ENCODE measurements around the gene PRRX2.
"Not testable (repeated sequence)": the region's sequence is repeated elsewhere in the genome, so short reads cannot be mapped to it uniquely, and the experiment has no call there.

PRRX2 gene

GRCh38 chr9:129665389-129665775 is at the start of gene PRRX2:
Gene PRRX2 (plus strand): TSS chr9:129665647. CDS start chr9:129665868, 221 bp downstream.
- DNase-seq: peak in 3 of 4 experiments; percentile 3 to 18 (median 7)

DNA sequence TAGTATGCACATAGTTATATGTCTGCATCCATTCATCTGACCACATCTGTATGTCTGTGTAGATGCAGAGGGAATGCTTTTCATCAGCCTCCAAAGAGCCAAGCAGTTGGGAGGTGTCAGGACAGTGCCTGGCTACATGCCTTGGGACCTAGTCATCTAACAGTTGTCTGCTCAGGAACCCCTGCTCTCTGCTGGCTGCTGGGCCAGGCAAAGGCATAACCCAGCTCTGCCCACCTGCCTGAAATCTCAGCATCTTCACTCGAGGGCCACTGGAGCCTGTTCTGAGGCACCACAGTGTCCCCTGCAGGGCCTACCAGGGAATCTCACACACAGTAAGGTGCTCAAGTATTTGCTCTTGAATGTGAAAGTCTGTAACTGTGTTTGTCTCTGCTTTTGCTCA is 48.3 kb upstream of the PRRX2 start:
- no peak for DNase-seq

DNA sequence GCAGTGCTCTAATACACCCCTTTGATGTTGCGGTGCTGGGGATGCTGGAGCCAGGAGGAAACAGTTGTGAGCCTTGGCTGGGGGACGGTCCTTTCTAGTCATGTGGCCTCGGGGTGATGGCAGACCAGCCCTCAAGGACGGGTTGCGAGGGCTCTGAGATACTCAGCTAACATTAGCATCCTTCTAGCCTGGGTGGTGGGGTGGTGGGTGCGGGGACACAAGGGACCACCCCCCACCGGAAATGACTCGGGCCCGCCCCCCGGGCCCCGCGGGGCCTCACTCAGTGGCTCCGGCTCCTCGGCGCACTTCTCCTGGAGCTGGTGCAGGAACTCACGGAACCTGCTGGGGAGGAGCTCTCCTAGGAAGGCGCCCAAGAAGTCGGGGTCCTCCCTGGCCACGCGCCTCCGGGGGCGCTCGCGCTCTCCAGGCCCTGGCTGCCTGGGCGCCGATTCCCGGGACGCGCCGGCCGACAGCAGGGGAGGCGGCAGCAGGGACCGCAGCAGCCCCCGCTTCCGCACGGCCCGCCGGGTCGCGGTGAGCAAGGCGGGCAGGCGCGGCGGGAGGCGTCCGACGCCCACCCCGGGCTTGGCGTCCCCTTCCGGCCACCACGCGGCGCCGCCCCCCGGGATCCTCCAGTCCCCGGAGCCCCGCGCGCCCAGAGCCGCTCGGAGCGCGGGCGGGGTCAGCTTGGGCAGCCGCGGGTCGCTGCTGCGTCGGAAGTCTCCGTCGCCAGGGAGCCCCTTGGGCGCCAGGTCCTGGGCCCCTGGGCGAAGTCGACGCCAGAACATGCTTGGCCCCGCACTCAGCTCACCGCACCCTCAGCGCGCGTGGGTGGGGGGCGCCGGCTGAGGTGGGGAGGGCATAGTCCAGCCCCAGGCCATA is 45.4 kb upstream of the PRRX2 start:
- DNase-seq: no peak

DNA sequence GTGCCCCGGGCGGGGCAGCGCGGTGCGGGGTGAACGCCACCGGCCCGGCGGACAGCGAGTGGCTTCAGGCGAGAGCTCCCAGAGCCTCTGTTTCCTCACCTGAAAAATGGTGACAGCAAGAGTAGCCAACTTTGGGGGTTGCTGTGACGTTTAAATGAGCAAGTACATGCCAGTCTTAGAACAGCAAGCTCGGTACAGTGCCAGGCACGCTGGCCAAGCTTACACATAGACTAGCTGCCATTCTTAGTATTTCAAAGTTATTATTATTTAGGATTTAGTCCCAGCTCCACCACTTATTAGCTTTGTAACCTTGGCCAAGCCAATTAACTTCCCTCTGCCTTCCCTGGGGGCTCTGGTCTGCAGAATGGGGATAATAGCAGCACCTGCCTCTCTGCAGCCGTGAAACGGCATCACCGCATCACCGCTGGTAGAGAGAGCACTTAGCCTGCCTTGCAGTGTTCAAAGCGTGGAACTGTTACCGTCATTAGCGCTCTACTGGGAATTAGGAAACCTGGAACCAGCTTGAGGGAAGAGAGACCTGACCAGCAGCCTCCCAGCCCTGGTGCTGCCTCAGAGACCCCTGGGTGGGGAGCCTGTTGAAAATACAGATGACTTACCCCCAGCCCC is 44.7 kb upstream of the PRRX2 start, which contains the start of gene C9orf50:
Gene C9orf50 (minus strand): TSS at position 433 of the 627 bp plus-strand sequence. CDS start 527 bp downstream, outside the sequence.
- DNase-seq: no peak

GRCh38 chr9:129623331-129623730 is 42.1 kb upstream of the PRRX2 start:
- DNase-seq: no peak

GRCh38 chr9:129624168-129624759 is 41.2 kb upstream of the PRRX2 start:
- peak; percentile 28 to 69 (median 54) for DNase-seq

DNA sequence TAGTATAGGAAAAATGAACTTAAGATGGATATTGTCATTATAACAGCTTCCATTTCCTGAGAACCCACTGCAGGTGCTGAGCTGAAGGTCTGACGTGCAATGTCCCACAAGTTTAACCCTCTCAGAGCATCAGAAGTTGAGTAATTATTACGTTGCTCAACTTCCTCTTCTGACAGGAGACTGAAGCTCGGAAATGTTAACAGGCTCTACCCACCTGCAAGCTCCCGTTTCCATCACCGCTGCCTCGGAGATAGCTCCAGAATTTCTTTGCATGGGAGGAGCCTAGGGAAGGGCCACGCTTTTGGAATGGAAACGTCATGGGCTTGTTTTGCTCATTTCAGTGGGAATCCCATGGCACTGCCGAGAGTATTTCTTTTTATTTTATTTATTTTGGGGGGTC is 40.5 kb upstream of the PRRX2 start:
- DNase-seq: no peak

DNA sequence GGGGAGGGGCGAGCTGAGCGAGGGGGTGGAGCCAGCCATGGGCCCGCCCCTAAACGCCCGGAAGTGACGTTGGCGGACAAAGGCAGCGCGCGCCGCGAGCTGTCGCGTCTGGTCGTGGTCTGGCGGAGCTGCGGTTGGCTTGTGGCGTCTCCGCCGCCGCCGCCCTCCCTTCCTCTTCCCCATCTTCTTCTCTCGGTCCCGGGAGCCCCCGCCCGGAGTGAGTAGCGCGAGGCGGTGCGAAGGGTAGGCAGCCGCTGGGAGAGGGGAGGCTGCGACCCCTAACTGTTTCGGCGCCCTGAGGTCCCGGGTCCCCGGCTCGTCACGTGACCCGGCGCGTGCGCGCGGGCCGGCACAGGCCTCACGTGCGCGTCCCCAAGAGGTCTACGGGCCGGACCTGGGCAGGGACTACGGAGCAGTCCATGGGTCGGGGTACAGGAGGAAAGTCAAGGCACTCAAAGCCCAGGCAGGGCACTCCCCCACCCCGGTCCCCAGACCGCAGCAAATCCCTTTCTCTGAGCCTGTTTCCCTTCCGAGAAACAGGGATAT is 39.3 kb upstream of the PRRX2 start, which contains the start of gene NTMT1:
Gene NTMT1 (plus strand): TSS at position 85 of the 546 bp plus-strand sequence. CDS start 6,541 bp downstream, outside the sequence.
- DNase-seq: peak; percentile 89 to 90 (median 89)

GRCh38 chr9:129626625-129627284 is 38.7 kb upstream of the PRRX2 start:
- DNase-seq: no peak

DNA sequence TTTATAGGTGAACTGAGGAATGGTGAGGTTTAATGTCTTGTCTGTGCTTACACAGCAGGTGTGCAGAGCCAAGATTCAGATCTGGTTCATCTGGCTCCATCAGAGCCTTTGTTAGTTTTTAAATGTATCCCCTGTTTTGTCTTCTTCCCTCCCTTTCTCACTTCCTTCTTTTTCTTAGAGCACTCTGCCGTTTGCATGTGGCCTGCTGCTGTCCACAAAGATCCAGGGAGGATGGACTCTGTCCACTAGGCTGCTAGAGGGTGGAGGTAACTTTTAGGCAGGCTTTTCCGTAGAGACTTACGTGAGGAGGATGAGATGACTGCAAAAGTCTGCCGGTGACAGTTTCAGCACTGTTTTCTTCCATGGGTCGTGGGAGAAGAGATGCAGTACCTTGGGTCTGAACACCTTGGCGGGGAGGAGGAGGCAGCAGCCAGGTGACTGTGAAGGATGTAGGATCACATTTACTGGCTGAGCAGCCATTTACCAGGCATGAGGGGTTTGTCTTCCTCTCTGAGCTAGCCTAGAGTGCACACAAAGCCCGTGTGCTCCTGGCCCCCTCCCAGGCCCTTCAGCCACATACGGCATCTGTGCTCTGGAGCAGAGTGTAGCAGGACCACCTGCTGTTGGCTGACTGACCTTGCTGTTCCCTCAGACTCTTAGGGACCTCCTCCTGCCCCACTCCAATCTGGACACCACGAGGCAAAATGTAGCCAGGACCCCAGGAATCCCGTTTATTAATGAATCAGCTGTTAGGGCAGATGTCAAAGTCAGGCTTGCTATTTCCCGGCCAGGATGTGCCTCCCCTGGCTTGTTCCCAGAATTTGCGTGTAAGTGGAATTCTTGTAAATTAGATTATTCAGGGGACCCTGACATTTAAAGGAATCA is 37.6 kb upstream of the PRRX2 start:
- DNase-seq: no peak

DNA sequence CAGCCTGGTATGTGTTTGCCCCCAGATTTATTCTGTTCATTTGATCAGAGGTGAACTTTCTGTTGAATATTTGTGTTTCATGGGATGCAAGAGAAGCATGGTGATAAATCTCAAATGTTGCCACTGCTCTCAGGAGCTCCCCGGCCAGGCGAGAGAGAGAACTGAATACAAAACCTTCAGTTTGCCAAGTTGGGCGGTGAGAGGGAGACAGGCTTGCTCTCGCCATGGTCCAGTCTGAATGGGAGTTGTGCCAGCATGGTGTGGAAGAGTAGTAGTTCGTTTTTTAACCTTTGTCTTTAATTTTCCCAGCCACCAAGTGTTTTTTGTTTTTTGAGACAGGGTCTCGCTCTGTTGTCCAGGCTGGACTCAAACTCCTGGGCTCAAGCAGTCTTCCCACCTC is 36.7 kb upstream of the PRRX2 start:
- DNase-seq: no peak

DNA sequence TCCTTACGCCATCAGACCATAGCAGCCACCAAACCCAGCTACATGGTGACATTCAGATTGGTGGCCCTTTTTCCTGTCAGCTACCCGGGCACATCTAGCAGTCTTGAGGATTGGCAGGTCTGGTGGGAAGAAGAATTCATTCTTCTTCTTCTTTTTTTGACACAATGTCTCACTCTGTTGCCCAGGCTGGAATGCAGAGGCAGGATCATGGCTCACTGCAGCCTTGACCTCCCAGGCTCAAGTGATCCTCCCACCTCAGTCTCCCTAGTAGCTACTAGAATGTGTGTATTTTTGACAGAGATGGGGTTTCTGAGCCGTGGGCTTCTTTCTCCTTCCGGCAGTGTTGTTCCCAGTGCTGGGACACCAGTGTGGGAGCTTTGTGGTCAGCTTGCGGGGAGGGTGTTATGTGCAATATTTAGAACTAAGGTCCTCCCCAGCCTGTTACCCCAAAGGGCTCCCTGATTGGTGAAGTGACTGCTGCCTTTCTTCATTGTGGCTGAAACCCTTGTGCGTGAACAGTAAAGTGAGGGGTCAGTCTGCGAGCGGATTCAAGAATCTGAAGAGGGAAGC is 36.1 kb upstream of the PRRX2 start:
- no peak for DNase-seq

- no peak for DNase-seq
Observed at GRCh38 chr9:129630967-129631673, 34.3 kb upstream of the PRRX2 start.

GRCh38 chr9:129631674-129632129 is 33.7 kb upstream of the PRRX2 start:
- DNase-seq: no peak

GRCh38 chr9:129632460-129632859 is 33.0 kb upstream of the PRRX2 start:
- DNase-seq: no peak

DNA sequence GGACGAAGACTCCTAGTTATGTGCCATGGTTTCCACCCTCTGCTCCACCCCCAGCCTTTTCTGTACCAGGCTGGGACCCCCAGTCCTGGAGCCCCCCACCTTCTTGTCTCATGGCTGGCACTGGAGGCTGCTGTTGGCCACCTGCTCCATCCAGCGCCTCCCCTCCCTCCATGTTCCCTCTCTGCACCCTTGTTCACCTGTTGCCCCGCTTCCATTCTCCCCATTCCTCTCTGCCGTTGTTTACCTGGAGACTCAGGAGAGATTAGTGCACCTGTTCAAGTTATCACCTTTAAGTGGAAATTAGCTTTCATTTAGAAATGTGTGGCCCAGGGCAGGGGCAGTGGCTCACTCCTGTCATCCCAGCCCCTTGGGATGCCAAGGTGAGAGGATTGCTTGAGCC is 32.2 kb upstream of the PRRX2 start:
- DNase-seq: no peak

GRCh38 chr9:129633848-129634247 is 31.6 kb upstream of the PRRX2 start:
- no peak for DNase-seq

- no peak for DNase-seq
Observed at GRCh38 chr9:129635099-129636065, 30.1 kb upstream of the PRRX2 start.

GRCh38 chr9:129636343-129636742 is 29.1 kb upstream of the PRRX2 start:
- DNase-seq: not testable (repeated sequence)
